AG04450 (cell line): Measurements from ENCODE around the gene PRRC2A. TPM values are rescaled to one million over a fixed set of nuclear protein-coding genes. Genes with fewer than 3 reads are reported as not detected.

ENCODE experiments used
- CTCF ChIA-PET: fragments of 300-600, 350-600 bp; formaldehyde crosslinking; extraction: SDS; loops from one replicate; lab custom pipeline; 2022; ENCODE audit warnings: antibody characterized with exemption, inconsistent platforms; lab: Charles Lee
- POLR2A ChIA-PET: fragments of 350-600 bp; formaldehyde crosslinking; extraction: SDS; loops from one replicate; lab custom pipeline; 2021; ENCODE audit warnings: antibody characterized with exemption, inconsistent platforms; lab: Yijun Ruan, JAX
- DNase-seq: peaks from one replicate; pipeline ENCODE4 v3.0.0-alpha.2; 2011; ENCODE audit warnings: low read depth, low spot score
- H3K27ac ChIP-seq: one replicate; pipeline ENCODE4 v1.5.1; 2012; ENCODE audit warnings: low read depth, low read length, control low read depth
- H3K27me3 ChIP-seq: one replicate; pipeline ENCODE4 v1.6.0; 2012; ENCODE audit warnings: low read length; ENCODE audit not compliant: control insufficient read depth, insufficient read depth
- H3K4me3 ChIP-seq: 2 replicates; pipeline ENCODE4 v1.5.1; 2011; ENCODE audit warnings: mild to moderate bottlenecking, low read depth, low read length, control low read depth
- H3K9me3 ChIP-seq: 2 replicates; pipeline ENCODE4 v1.5.1; 2012; ENCODE audit warnings: low read length; ENCODE audit not compliant: control insufficient read depth, insufficient read depth
- polyA plus RNA-seq: library from polyadenylated mRNA; depleted of rRNA; stranded (reverse); fragments of >200 nt; gene quantifications from 2 replicates; pipeline ENCODE4 v1.2.3, GENCODE V29; 2011
- TF ChIP-seq, protein P1 (sequence below): IDR thresholded peaks from 2 replicates; pipeline ENCODE4 v1.5.1; 2011; ENCODE audit warnings: low read depth, low read length, control low read depth, inconsistent platforms

The PRRC2A gene
- polyA plus RNA-seq, 1 experiment: 24.8 TPM

DNA sequence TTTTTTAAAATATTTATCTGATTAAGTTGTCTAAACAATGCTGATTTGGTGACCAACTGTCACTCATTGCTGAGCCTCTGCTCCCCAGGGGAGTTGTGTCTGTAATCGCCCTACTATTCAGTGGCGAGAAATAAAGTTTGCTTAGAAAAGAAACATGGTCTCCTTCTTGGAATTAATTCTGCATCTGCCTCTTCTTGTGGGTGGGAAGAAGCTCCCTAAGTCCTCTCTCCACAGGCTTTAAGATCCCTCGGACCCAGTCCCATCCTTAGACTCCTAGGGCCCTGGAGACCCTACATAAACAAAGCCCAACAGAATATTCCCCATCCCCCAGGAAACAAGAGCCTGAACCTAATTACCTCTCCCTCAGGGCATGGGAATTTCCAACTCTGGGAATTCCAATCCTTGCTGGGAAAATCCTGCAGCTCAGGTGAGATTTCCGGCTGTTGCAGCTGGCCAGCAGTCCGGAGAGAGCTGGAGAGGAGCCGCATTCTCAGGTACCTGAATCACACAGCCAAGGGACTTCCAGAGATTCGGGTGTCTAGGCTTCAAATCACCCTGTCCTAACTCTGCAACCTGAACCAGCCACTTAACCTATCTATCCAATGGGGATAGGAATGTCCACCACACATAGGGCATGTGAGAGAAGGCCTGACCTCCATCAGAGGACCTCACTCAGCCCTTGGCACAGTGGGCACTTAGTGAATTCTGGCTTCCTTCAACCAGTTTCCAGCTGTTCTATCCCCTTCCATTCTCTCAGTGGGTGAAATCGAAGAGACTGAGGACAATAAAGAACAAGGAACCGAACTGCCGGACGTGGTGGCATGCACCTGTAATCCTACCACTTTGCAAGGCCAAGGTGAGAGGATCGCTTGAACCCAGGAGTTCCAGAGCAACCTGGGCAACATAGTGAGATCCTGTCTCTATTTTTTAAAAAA is 42.1 kb upstream of the PRRC2A start:
- POLR2A ChIA-PET: no interaction called here
- no peak overlapping the region for H3K27ac ChIP-seq
- H3K4me3 ChIP-seq: no peak overlapping the region
- no peak for DNase-seq
- CTCF ChIA-PET: interaction anchor here (2.3 to 9.5 kb wide), 3 partner anchors 8 to 31 kb away, joined by 11 to 132 read pairs (median 31); partner anchors contain the start of genes ATP6V1G2 and NFKBIL1
- no peaks in the 10 kb centered on the region; the same call in 1 of the 2 replicates for H3K9me3 ChIP-seq
- TF ChIP-seq, protein P1, sequence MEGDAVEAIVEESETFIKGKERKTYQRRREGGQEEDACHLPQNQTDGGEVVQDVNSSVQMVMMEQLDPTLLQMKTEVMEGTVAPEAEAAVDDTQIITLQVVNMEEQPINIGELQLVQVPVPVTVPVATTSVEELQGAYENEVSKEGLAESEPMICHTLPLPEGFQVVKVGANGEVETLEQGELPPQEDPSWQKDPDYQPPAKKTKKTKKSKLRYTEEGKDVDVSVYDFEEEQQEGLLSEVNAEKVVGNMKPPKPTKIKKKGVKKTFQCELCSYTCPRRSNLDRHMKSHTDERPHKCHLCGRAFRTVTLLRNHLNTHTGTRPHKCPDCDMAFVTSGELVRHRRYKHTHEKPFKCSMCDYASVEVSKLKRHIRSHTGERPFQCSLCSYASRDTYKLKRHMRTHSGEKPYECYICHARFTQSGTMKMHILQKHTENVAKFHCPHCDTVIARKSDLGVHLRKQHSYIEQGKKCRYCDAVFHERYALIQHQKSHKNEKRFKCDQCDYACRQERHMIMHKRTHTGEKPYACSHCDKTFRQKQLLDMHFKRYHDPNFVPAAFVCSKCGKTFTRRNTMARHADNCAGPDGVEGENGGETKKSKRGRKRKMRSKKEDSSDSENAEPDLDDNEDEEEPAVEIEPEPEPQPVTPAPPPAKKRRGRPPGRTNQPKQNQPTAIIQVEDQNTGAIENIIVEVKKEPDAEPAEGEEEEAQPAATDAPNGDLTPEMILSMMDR: no peak
- peaks cover 22% of the 10 kb centered on the region for H3K27me3 ChIP-seq

DNA sequence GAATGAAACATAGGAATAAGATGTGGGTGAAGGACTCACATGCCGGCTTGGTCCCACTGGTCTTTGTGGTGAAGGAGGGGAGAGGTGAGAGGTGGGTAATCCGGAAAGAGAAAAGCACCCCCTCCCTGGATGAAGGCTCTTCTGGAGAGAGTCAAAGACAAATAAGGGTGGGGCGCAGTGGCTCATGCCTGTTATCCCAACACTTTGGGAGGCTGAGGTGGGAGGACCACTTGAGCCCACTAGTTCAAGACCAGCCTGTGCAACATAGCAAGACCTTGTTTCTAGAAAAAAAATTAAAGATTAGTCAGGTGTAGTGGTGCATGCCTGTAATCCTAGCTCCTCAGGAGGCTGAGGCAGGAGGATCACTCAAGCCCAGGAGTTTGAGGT is 41.4 kb upstream of the PRRC2A start:
- Histone ChIP-seq H3K4me3 (no peak overlapping the region), H3K9me3 (no peaks in the 10 kb centered on the region; the same call in 1 of the 2 replicates), H3K27me3 (peaks cover 18% of the 10 kb centered on the region), H3K27ac (no peak overlapping the region)
- ChIA-PET CTCF (interaction anchor here (2.3 to 9.5 kb wide), 3 partner anchors 9 to 32 kb away, joined by 11 to 132 read pairs (median 31); partner anchors contain the start of genes ATP6V1G2 and NFKBIL1), POLR2A (no interaction called here)
- TF ChIP-seq, protein P1: no peak
- DNase-seq: no peak

DNA sequence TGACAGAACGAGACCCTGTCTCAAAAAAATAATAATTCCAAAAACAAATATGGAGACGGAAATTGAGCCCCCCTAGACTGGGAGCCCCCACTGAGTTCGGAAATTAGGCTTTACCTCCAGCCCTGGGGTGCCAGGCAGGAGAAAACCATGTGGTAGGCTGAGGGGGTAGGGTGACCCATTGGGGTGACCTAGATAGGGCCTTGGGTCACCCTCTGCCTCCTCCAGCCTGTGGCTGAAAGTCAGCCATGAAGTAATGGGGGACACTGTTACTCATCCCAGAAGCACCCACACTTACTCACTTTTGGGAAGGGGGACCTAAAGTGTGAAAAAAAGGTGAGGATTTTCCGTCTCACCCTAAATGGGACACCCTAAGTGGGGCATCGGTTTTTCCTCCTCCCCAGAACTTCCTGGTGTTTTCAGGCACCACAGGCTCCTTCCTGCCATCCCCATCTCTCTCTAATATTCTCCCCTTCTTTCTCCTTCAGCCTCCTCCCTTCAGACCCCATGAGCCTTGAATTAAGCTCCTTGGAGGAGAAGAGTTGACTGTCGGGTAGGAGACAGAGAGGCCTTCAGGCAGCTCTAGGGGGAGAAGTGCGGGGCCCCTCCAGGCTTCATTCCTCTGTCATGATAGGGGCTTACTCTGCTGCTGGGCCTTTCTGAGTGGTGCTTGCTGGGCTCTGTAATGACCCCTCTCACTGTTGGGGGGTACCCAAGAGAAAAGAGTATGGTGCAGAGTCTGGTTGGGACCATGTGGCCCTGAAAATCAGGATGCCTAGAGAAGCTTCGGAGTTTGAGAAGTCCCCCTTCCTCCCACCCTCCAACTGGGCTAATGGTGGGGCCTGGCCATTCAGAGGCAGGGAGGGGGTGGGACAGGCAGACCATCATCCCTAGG is 40.7 kb upstream of the PRRC2A start:
- Histone ChIP-seq H3K9me3 (no peaks in the 10 kb centered on the region; the same call in 1 of the 2 replicates), H3K27ac (no peak overlapping the region), H3K27me3 (peaks cover 16% of the 10 kb centered on the region), H3K4me3 (no peak overlapping the region)
- TF ChIP-seq, protein P1: no peak
- ChIA-PET CTCF (interaction anchor here (0.9 to 9.5 kb wide), 15 partner anchors 10 to 38 kb away, joined by 4 to 132 read pairs (median 7); partner anchors contain the start of genes ATP6V1G2, DDX39B, NCR3 and NFKBIL1), POLR2A (interaction anchor here (0.7 kb wide), 1 partner anchor 556 kb away, joined by 3 read pairs; no protein-coding TSS in a partner anchor)
- DNase-seq: no peak

DNA sequence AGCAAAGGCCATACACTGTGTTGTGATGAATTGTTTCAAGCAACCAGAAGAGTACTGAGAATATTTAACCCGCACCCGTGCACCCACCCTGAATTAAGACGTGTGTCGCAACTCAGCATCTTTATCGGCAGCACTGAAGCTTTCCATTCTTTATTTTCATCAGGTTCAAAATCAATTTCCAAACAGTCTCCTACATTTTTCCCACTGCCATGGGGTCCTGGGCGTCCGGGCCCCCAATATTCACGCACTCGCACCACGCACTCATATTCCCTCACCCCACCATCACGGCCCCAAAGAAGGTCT is 40.1 kb upstream of the PRRC2A start:
- H3K4me3 ChIP-seq: peak overlapping the region; percentile 86
- ChIA-PET CTCF (interaction anchor here (0.9 to 9.5 kb wide), 16 partner anchors 10 to 39 kb away, joined by 3 to 132 read pairs (median 6); partner anchors contain the start of genes ATP6V1G2, DDX39B, NCR3 and NFKBIL1), POLR2A (interaction anchor here (0.6 to 0.7 kb wide), 2 partner anchors 38 to 556 kb away, joined by 3 to 5 read pairs; no protein-coding TSS in a partner anchor)
- TF ChIP-seq, protein P1: no peak
- no peak overlapping the region for H3K27ac ChIP-seq
- DNase-seq: no peak
- H3K27me3 ChIP-seq: peaks cover 10% of the 10 kb centered on the region
- no peaks in the 10 kb centered on the region; the same call in 1 of the 2 replicates for H3K9me3 ChIP-seq
